ENCODE data around the gene CCDC88C. TPM values are rescaled to one million over a fixed set of nuclear protein-coding genes. Genes with fewer than 3 reads are reported as not detected.

Gene CCDC88C
- polyA plus RNA-seq, 2 of the 4 experiments (the other 2 are of a cell fraction): 2.9 to 3.7 TPM

DNA sequence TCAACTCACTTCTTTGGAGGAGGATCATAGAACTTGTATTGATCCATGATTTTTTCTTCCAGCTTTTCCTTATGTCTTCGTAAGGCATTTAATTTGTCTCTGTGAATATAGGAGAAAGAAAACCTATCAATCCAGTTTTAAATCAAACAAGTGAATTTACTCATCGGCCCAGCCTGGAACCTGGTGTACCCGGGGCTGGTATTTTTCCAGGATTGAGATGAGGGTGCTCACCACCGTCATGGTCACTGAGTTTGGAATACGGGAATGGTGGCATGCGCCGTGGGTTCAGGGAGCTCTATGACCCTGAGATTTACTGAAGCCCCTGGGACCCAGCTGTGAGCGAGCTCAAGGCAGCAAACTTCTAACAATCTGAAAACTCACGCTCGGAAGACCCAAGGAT is 126.6 kb downstream of the CCDC88C start:
- 92% methylated on average over 10 of the region's 10 CpGs for WGBS (ENCODE audit: missing lambda C conversion rate)
- no peaks in the 10 kb centered on the region for H3K9me3 ChIP-seq
- H3K27ac ChIP-seq: no peak overlapping the region
- ATAC-seq (no peak), DNase-seq (ENCODE audit: low read depth in 1 of 2, low spot score in 1 of 2) (no peak), FAIRE-seq (no peak)
- ChIA-PET CTCF (interaction anchor here (0.7 to 9.8 kb wide), 7 partner anchors 32 to 388 kb away, joined by 3 to 169 read pairs (median 4); no protein-coding TSS in a partner anchor), POLR2A (no interaction called here)
- no peak overlapping the region for H3K4me2 ChIP-seq
- no peaks in the 10 kb centered on the region for H3K4me1 ChIP-seq
- TF ChIP-seq SMC3 (IDR thresholded peaks at IDR 0.05) (no peak), CBX2 (IDR thresholded peaks at IDR 0.05; ENCODE audit: borderline replicate concordance, low read depth) (no peak), TFCP2L1 (CRISPR knock-in tag; IDR thresholded peaks at IDR 0.05) (no peak), EHMT2 (IDR thresholded peaks at IDR 0.05; ENCODE audit: low read depth) (no peak), HOXA7 (CRISPR knock-in tag; IDR thresholded peaks at IDR 0.05) (no peak), FOSL2 (IDR thresholded peaks at IDR 0.05) (no peak), FOSL2 (CRISPR knock-in tag; IDR thresholded peaks at IDR 0.05) (no peak), TP53 (CRISPR knock-in tag; IDR thresholded peaks at IDR 0.05) (no peak), KDM1A (IDR thresholded peaks at IDR 0.05; ENCODE audit: low read depth) (no peak), ZC3H11A (IDR thresholded peaks at IDR 0.05) (no peak), JUNB (IDR thresholded peaks at IDR 0.05) (no peak), HEYL (CRISPR knock-in tag; IDR thresholded peaks at IDR 0.05) (no peak), RNF2 (IDR thresholded peaks at IDR 0.05; ENCODE audit: borderline replicate concordance, low read depth) (no peak), EP300 (IDR thresholded peaks at IDR 0.05) (no peak), PHF8 (IDR thresholded peaks at IDR 0.05; ENCODE audit: borderline replicate concordance, low read depth) (no peak), POLR2A (IDR thresholded peaks at IDR 0.05; ENCODE audit: low read length) (no peak), ESRRA (IDR thresholded peaks at IDR 0.05; ENCODE audit: borderline replicate concordance, low read length) (no peak), HOXB5 (CRISPR knock-in tag; IDR thresholded peaks at IDR 0.05) (no peak)
- TF ChIP-seq, protein P1, sequence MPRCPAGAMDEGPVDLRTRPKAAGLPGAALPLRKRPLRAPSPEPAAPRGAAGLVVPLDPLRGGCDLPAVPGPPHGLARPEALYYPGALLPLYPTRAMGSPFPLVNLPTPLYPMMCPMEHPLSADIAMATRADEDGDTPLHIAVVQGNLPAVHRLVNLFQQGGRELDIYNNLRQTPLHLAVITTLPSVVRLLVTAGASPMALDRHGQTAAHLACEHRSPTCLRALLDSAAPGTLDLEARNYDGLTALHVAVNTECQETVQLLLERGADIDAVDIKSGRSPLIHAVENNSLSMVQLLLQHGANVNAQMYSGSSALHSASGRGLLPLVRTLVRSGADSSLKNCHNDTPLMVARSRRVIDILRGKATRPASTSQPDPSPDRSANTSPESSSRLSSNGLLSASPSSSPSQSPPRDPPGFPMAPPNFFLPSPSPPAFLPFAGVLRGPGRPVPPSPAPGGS (IDR thresholded peaks at IDR 0.05): no peak
- TF ChIP-seq, protein P2, sequence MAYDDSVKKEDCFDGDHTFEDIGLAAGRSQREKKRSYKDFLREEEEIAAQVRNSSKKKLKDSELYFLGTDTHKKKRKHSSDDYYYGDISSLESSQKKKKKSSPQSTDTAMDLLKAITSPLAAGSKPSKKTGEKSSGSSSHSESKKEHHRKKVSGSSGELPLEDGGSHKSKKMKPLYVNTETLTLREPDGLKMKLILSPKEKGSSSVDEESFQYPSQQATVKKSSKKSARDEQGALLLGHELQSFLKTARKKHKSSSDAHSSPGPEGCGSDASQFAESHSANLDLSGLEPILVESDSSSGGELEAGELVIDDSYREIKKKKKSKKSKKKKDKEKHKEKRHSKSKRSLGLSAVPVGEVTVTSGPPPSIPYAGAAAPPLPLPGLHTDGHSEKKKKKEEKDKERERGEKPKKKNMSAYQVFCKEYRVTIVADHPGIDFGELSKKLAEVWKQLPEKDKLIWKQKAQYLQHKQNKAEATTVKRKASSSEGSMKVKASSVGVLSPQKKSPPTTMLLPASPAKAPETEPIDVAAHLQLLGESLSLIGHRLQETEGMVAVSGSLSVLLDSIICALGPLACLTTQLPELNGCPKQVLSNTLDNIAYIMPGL (CRISPR knock-in tag; IDR thresholded peaks at IDR 0.05; ENCODE audit: borderline replicate concordance): no peak
- TF ChIP-seq, protein P3, sequence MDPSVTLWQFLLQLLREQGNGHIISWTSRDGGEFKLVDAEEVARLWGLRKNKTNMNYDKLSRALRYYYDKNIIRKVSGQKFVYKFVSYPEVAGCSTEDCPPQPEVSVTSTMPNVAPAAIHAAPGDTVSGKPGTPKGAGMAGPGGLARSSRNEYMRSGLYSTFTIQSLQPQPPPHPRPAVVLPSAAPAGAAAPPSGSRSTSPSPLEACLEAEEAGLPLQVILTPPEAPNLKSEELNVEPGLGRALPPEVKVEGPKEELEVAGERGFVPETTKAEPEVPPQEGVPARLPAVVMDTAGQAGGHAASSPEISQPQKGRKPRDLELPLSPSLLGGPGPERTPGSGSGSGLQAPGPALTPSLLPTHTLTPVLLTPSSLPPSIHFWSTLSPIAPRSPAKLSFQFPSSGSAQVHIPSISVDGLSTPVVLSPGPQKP (IDR thresholded peaks at IDR 0.05; ENCODE audit: low read depth, low read length): no peak
- H3K4me3 ChIP-seq: no peak overlapping the region

DNA sequence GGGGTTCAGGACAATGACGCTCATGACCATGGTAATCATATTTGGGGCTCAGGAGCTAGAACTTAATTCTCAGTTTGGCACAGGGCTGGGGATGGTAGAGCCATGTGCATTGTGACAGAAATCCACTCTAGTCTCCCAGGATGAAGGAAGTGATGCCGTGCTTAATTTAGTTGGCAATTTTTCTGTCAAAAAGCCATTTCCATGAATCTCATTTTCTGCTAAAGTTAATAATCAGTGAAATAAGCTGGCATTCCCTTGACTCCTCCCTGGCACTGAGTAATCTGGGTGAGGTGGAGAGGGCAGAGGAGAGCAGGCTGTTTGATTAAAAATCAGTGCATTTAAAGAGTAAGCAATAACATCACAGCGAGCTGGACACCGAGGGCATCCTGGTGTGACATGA is 128.2 kb downstream of the CCDC88C start:
- FAIRE-seq: no peak
- ChIA-PET POLR2A (no interaction called here), CTCF (interaction anchor here (0.9 to 9.8 kb wide), 5 partner anchors 10 to 729 kb away, joined by 3 to 169 read pairs (median 5); no protein-coding TSS in a partner anchor)
- WGBS (ENCODE audit: missing lambda C conversion rate): 87% methylated on average over 4 of the region's 4 CpGs
- H3K4me1 ChIP-seq: no peaks in the 10 kb centered on the region
- H3K4me2 ChIP-seq: no peak overlapping the region
- no peak overlapping the region for H3K4me3 ChIP-seq
- TF ChIP-seq ZNF302 (CRISPR knock-in tag; IDR thresholded peaks at IDR 0.05) (no peak), ZFP36 (IDR thresholded peaks at IDR 0.05; ENCODE audit: borderline replicate concordance, partially characterized antibody) (no peak), RNF2 (IDR thresholded peaks at IDR 0.05; ENCODE audit: borderline replicate concordance, low read depth) (no peak), MYC (IDR thresholded peaks at IDR 0.05; ENCODE audit: borderline replicate concordance, low read length) (no peak), ZSCAN20 (CRISPR knock-in tag; IDR thresholded peaks at IDR 0.05) (no peak), KDM1A (IDR thresholded peaks at IDR 0.05; ENCODE audit: low read depth) (no peak), EHMT2 (IDR thresholded peaks at IDR 0.05; ENCODE audit: low read depth) (no peak), CEBPB (IDR thresholded peaks at IDR 0.05) (no peak), RARB (CRISPR knock-in tag; IDR thresholded peaks at IDR 0.05) (no peak), HOXB13 (CRISPR knock-in tag; IDR thresholded peaks at IDR 0.05; ENCODE audit: low read depth) (no peak)
- TF ChIP-seq, protein P4, sequence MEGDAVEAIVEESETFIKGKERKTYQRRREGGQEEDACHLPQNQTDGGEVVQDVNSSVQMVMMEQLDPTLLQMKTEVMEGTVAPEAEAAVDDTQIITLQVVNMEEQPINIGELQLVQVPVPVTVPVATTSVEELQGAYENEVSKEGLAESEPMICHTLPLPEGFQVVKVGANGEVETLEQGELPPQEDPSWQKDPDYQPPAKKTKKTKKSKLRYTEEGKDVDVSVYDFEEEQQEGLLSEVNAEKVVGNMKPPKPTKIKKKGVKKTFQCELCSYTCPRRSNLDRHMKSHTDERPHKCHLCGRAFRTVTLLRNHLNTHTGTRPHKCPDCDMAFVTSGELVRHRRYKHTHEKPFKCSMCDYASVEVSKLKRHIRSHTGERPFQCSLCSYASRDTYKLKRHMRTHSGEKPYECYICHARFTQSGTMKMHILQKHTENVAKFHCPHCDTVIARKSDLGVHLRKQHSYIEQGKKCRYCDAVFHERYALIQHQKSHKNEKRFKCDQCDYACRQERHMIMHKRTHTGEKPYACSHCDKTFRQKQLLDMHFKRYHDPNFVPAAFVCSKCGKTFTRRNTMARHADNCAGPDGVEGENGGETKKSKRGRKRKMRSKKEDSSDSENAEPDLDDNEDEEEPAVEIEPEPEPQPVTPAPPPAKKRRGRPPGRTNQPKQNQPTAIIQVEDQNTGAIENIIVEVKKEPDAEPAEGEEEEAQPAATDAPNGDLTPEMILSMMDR (IDR thresholded peaks at IDR 0.05): no peak
- no peak overlapping the region for H3K27ac ChIP-seq
- no peak for ATAC-seq
- DNase-seq (ENCODE audit: low read depth in 1 of 2, low spot score in 1 of 2): no peak
- no peaks in the 10 kb centered on the region for H3K9me3 ChIP-seq

All from A549 (cell line).